Cardiac atrium fibroblast (primary cell): Measurements from ENCODE around the gene CRYGC. TPM values are rescaled to one million over a fixed set of nuclear protein-coding genes. Genes with fewer than 3 reads are reported as not detected.

Experiments
- total RNA-seq: library from RNA; depleted of rRNA; stranded (reverse); fragments of >200 nt; gene quantifications from 2 replicates; pipeline ENCODE4 v1.2.3, GENCODE V29; 2015

CRYGC gene, protein sequence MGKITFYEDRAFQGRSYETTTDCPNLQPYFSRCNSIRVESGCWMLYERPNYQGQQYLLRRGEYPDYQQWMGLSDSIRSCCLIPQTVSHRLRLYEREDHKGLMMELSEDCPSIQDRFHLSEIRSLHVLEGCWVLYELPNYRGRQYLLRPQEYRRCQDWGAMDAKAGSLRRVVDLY
- total RNA-seq, result not detected in 2 replicates

DNA sequence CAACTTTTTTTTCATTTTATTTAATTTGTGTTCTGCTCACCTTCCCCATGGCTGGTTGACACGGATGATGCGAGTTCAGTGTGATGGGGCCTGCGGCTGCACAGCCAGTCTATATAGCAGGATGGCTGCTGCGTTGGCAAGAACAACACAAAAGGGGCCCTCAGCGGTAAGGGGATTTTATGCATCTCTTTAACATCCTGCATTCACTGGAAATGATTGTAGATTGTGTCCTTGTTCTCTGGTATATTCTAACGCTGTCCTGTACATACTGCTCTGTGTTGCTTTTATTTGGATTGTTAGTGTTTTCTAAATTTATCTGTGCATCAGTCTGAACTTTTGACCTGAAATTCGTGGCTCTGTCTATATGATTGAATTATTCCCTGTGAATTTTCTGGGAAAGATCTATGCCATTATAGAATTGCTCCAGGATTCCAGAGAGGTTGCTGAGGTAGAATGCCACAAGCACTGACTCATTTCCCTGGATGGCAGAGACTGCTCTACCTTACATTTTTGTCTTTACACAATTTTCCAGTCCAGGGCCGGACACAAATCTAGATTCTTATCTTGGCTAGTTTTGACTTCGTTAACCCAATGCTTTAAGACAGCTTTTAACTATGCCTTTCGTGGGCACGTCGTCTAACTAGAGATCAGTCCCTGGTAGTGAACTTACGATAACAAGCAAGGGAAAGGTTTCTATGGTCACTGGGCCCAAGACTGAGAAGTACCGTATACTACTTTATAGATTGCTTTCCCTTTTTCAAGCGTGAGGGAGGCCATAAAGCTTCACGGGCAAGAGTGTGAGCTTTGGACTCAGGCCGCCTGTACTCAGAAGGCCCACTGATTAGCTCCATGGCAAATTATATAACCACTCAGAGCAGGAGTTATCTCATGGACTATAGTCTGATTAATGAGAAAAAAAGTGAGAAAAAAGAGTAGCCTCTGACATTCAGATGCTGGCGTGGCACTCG, at the start of gene CRYGC:
TSS of gene CRYGC (minus strand) at position 85 of the 968 bp plus-strand sequence. CDS start at position 49, 36 bp downstream.

DNA sequence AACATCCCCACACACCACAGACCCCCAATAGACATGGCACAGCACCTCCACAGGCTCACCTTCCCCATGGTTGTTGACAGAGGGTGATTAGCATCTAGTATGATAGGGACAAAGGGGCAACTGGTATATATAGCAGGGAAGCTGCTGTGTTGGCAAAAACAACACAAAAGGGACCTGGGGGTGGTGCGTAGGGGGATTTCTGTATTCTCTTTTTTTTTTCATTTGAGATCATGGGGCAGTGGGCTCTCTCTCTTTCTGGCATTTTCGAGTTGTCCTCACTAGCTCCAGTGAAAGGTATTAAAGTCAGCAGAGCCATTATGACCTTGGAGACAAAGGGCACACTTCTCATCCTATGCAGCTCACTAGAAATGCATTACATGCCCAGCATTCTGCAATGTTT, 33.9 kb upstream of the CRYGC start, which contains the start of gene CRYGA:
TSS of gene CRYGA (minus strand) at position 101 of the 400 bp plus-strand sequence. CDS start at position 68, 33 bp downstream.

DNA sequence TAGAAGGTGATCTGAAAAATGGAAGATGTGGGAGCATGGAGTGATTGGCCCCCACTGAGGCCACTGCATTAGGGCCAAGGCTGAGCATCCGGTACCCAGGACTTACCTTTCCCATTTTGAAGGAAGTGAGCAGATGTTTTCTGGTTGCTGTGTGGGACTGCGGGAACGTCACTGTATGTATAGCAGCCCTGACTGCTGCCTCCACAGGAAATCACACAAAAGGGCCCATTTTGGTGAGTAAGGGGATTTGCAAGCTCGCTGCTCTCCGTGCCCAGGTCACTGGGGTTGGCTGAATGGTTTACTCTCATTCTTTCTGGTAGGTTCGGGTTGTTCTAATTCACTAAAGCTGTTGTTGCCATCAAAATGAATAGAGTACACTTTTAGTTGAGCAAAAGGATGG, 16.4 kb upstream of the CRYGC start, which contains the start of gene CRYGB:
TSS of gene CRYGB (minus strand) at position 153 of the 400 bp plus-strand sequence. CDS start at position 115, 38 bp downstream.

DNA sequence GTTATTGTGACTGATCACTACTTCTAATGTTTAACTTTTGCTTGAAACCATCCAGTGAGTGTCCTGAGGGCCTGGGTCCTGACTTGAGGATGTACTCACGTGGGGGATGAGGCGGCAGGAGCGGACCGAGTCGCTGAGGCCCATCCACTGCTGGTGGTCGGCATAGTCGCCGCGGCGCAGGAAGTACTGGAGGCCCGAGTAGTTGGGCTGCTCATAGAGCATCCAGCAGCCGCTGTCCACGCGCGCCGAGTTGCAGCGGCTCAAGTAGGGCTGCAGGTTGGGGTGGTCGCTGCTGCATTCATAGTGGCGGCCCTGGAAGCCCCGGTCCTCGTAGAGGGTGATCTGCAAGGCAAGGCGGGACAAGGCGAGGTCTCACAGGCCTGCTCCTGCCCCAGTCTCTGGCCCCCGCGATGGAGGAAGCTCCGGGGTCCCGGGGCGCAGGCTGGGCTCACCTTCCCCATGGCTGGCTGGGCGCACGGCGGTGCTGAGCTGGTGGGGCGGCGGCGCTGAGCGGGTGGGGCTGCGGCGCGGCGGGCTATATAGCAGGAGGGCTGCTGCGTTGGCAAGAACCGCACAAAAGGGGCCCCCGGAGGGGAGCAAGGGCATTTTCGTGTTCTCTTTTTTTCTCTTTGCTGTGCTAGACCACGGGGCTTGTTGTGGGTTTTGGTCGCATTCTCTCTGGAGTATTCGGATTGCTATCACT, 5.5 kb downstream of the CRYGC start, which contains the start of gene CRYGD:
TSS of gene CRYGD (minus strand) at position 512 of the 703 bp plus-strand sequence. CDS start at position 461, 51 bp downstream.

Other genes with a start within 250 kb of the CRYGC start
- gene PLEKHM3, start 104.3 kb downstream of the CRYGC start, total RNA-seq, result 5.1 and 7.5 TPM in 2 replicates
- gene CRYGD, start 5.3 kb downstream of the CRYGC start, total RNA-seq, result not detected in 2 replicates
- not detected in 2 replicates for gene CRYGB, start 16.3 kb upstream of the CRYGC start, total RNA-seq
- not detected in 2 replicates for gene CRYGA, start 33.8 kb upstream of the CRYGC start, total RNA-seq
- gene C2orf80, start 60.2 kb upstream of the CRYGC start, total RNA-seq, result not detected in 2 replicates
- 72.9 and 94.8 TPM in 2 replicates for gene IDH1, start 125.2 kb upstream of the CRYGC start, total RNA-seq
- 20.6 and 22.4 TPM in 2 replicates for gene PIKFYVE, start 136.4 kb upstream of the CRYGC start, total RNA-seq